Measurements from ENCODE around the gene CSGALNACT2.
"Not testable (repeated sequence)": the region's sequence is repeated elsewhere in the genome, so short reads cannot be mapped to it uniquely, and the experiment has no call there.

CSGALNACT2 gene

GRCh38 chr10:43153901-43154300, 15.7 kb downstream of the CSGALNACT2 start:
- no peak for DNase-seq

- no peak for DNase-seq
Measured at GRCh38 chr10:43155221-43155620, 17.0 kb downstream of the CSGALNACT2 start.

- DNase-seq, result no peak
Measured at GRCh38 chr10:43155741-43156140, 17.5 kb downstream of the CSGALNACT2 start.

- DNase-seq, result no peak
Measured at GRCh38 chr10:43156590-43157341, 18.5 kb downstream of the CSGALNACT2 start.

- no peak for DNase-seq
Measured at GRCh38 chr10:43158636-43159035, 20.4 kb downstream of the CSGALNACT2 start.

GRCh38 chr10:43160046-43160920, 22.0 kb downstream of the CSGALNACT2 start:
- DNase-seq, result peak; percentile 60

GRCh38 chr10:43160921-43161255, 22.6 kb downstream of the CSGALNACT2 start:
- DNase-seq, result no peak

- DNase-seq, result no peak
Measured at GRCh38 chr10:43162604-43163003, 24.4 kb downstream of the CSGALNACT2 start.

- DNase-seq, result no peak
Measured at GRCh38 chr10:43166207-43166879, 28.1 kb downstream of the CSGALNACT2 start.

GRCh38 chr10:43166880-43167497, 28.7 kb downstream of the CSGALNACT2 start:
- DNase-seq, result no peak

GRCh38 chr10:43167498-43167889, 29.2 kb downstream of the CSGALNACT2 start:
- no peak for DNase-seq

GRCh38 chr10:43170491-43170890, 32.2 kb downstream of the CSGALNACT2 start:
- no peak for DNase-seq

GRCh38 chr10:43172645-43173044, 34.4 kb downstream of the CSGALNACT2 start:
- no peak for DNase-seq

GRCh38 chr10:43173120-43173519, 34.9 kb downstream of the CSGALNACT2 start:
- no peak for DNase-seq

GRCh38 chr10:43174969-43175368, 36.7 kb downstream of the CSGALNACT2 start:
- DNase-seq, result no peak

- DNase-seq, result no peak
Measured at GRCh38 chr10:43176271-43176670, 38.0 kb downstream of the CSGALNACT2 start.

GRCh38 chr10:43177595-43177994, 39.4 kb downstream of the CSGALNACT2 start:
- no peak for DNase-seq

GRCh38 chr10:43181146-43181545, 42.9 kb downstream of the CSGALNACT2 start:
- DNase-seq, result no peak

- not testable (repeated sequence) for DNase-seq
Measured at GRCh38 chr10:43183764-43184163, 45.5 kb downstream of the CSGALNACT2 start.

- no peak for DNase-seq
Measured at GRCh38 chr10:43186150-43186549, 47.9 kb downstream of the CSGALNACT2 start.

- DNase-seq, result no peak
Measured at GRCh38 chr10:43187213-43187612, 49.0 kb downstream of the CSGALNACT2 start.

- DNase-seq, result no peak
Measured at GRCh38 chr10:43188702-43189101, 50.5 kb downstream of the CSGALNACT2 start.

- DNase-seq, result no peak
Measured at GRCh38 chr10:43190289-43190688, 52.0 kb downstream of the CSGALNACT2 start.
